PFSK-1 (cell line): ENCODE measurements around the gene CDK16.

Experiments used
- POLR2AphosphoS5 ChIP-seq: IDR thresholded peaks from 2 replicates; pipeline ENCODE4 v1.6.1; 2012; ENCODE audit warnings: low read depth, mild to moderate bottlenecking, control low read depth, low read length, moderate library complexity
- REST ChIP-seq, 2 experiments: IDR thresholded peaks; 2 replicates each; pipeline versions ENCODE4 v1.6.1 to v1.8.0; 2011 to 2012; ENCODE audit warnings: low read depth in 2 of 2, low read length in 2 of 2, control low read depth in 1 of 2, inconsistent platforms in 1 of 2, mild to moderate bottlenecking in 1 of 2, moderate library complexity in 1 of 2; ENCODE audit not compliant: insufficient read depth in 1 of 2
- TAF1 ChIP-seq: IDR thresholded peaks from 2 replicates; pipeline ENCODE4 v1.6.1; 2012; ENCODE audit warnings: low read length, control low read depth, borderline replicate concordance; ENCODE audit not compliant: insufficient read depth

GRCh38 chrX:47229427-47229826 lies 10.9 kb downstream of the CDK16 start:
- no peak for TF ChIP-seq POLR2AphosphoS5
- TF ChIP-seq REST (IDR thresholded peaks at IDR 0.05; ENCODE audit: insufficient read depth in 1 of 2, low read depth in 2 of 2, low read length in 2 of 2) = no peak
- TF ChIP-seq TAF1 = no peak
